H1 (cell line): Measurements from ENCODE around the gene ELMO1. TPM values are rescaled to one million over a fixed set of nuclear protein-coding genes. Genes with fewer than 3 reads are reported as not detected.
A peak's percentile ranks its signal among the peaks of the same experiment; 100 is the strongest.

Experiments
- CTCF ChIA-PET: fragments of 300-600 bp; sonication (Branson Sonifier 250); formaldehyde crosslinking; loops from one replicate; lab custom pipeline; 2021; ENCODE audit not compliant: partially characterized antibody; lab: Charles Lee
- POLR2A ChIA-PET: fragments of 300-600 bp; sonication (Branson Sonifier 250); formaldehyde crosslinking; loops from one replicate; lab custom pipeline; 2021; ENCODE audit warnings: inconsistent platforms; ENCODE audit not compliant: partially characterized antibody; lab: Charles Lee
- DNase-seq, 2 experiments: peaks; one replicate each; pipeline versions ENCODE4 v3.0.0 to v3.0.0-alpha.2; 2010 to 2022; ENCODE audit warnings: low spot score in 2 of 2, low read depth in 1 of 2, mixed read lengths in 1 of 2
- FAIRE-seq: peaks from 2 replicates; lab custom pipeline; 2011; peaks lifted over from hg19 to GRCh38; lab: Jason Lieb, UNC
- H2AFZ ChIP-seq: 2 replicates; pipeline ENCODE4 v1.8.1; 2012; ENCODE audit warnings: low read length, inconsistent platforms
- H2AK5ac ChIP-seq: 2 replicates; pipeline ENCODE4 v1.6.1; 2013; ENCODE audit warnings: low read depth, low read length
- H2BK120ac ChIP-seq: replicated peaks from 2 replicates; pipeline ENCODE3; 2013; ENCODE audit warnings: low read depth, low read length, inconsistent platforms
- H2BK12ac ChIP-seq: 2 replicates; pipeline ENCODE4 v1.6.1; 2013; ENCODE audit warnings: low read depth, low read length
- H2BK15ac ChIP-seq: 2 replicates; pipeline ENCODE4 v1.6.1; 2013; ENCODE audit warnings: low read length
- H2BK20ac ChIP-seq: 2 replicates; pipeline ENCODE4 v1.6.1; 2013; ENCODE audit warnings: low read length
- H2BK5ac ChIP-seq: 2 replicates; pipeline ENCODE4 v1.6.1; 2013; ENCODE audit warnings: low read depth, low read length
- H3K14ac ChIP-seq: 2 replicates; pipeline ENCODE4 v1.6.1; 2013; ENCODE audit warnings: inconsistent platforms; ENCODE audit not compliant: insufficient read length
- H3K18ac ChIP-seq: 2 replicates; pipeline ENCODE4 v1.6.1; 2013; ENCODE audit warnings: low read length; ENCODE audit errors: extremely low read depth
- H3K23ac ChIP-seq: 2 replicates; pipeline ENCODE4 v1.6.1; 2013; ENCODE audit warnings: inconsistent platforms; ENCODE audit not compliant: insufficient read length
- H3K23me2 ChIP-seq: 2 replicates; pipeline ENCODE4 v1.6.1; 2013; ENCODE audit warnings: low read depth, low read length
- H3K27ac ChIP-seq: 2 replicates; pipeline ENCODE4 v1.6.1; 2011; ENCODE audit warnings: low read depth, low read length, inconsistent platforms
- H3K27me3 ChIP-seq, 4 experiments: replicated peaks in 1 of 4; 1 replicate in 1 of 4; 2 replicates in 3 of 4; pipeline versions ENCODE4 v1.6.1 to v1.8.1; 2011 to 2013; ENCODE audit warnings: low read length in 3 of 4, mild to moderate bottlenecking in 3 of 4, inconsistent platforms in 2 of 4, mixed read lengths in 2 of 4, moderate library complexity in 1 of 4; ENCODE audit not compliant: control insufficient read depth in 3 of 4, insufficient read depth in 3 of 4; ENCODE audit errors: extremely low read depth in 1 of 4
- H3K36me3 ChIP-seq, 4 experiments: 2 replicates each; pipeline versions ENCODE4 v1.6.1 to v1.8.1; 2011 to 2013; ENCODE audit warnings: mild to moderate bottlenecking in 4 of 4, low read length in 3 of 4, moderate library complexity in 2 of 4, control low read depth in 1 of 4, inconsistent platforms in 1 of 4; ENCODE audit not compliant: insufficient read depth in 4 of 4, control insufficient read depth in 2 of 4
- H3K4ac ChIP-seq: replicated peaks from 2 replicates; pipeline ENCODE3; 2013; ENCODE audit warnings: low read length, low read depth, mixed read lengths, inconsistent platforms; ENCODE audit not compliant: insufficient read length
- H3K4me1 ChIP-seq, 4 experiments: replicated peaks in 1 of 4; 1 replicate in 1 of 4; 2 replicates in 3 of 4; pipeline versions ENCODE4 v1.6.1 to v1.8.1; 2011 to 2013; ENCODE audit warnings: low read length in 3 of 4, inconsistent platforms in 2 of 4, mixed read lengths in 1 of 4; ENCODE audit not compliant: insufficient read depth in 4 of 4, control insufficient read depth in 3 of 4
- H3K4me2 ChIP-seq, 2 experiments: 2 replicates each; pipeline versions ENCODE4 v1.6.1 to v1.8.1; 2011 to 2013; ENCODE audit warnings: low read depth in 2 of 2, low read length in 2 of 2, control low read depth in 1 of 2, inconsistent platforms in 1 of 2, mild to moderate bottlenecking in 1 of 2; ENCODE audit not compliant: insufficient read depth in 1 of 2
- H3K4me3 ChIP-seq, 4 experiments: fragments of 200-600, 300-600 bp in 1 of 4; sonication (generic), shearing (Covaris generic), sonication (Bioruptor Twin) in 1 of 4; 2 replicates each; pipeline versions ENCODE4 v1.5.1 to v1.8.1; 2011 to 2016; ENCODE audit warnings: low read length in 4 of 4, low read depth in 3 of 4, control low read depth in 2 of 4, inconsistent platforms in 2 of 4, mild to moderate bottlenecking in 2 of 4, mixed read lengths in 1 of 4, moderate library complexity in 1 of 4; ENCODE audit not compliant: insufficient read depth in 2 of 4; ENCODE audit errors: extremely low read depth in 1 of 4
- H3K56ac ChIP-seq: replicated peaks from 2 replicates; pipeline ENCODE3; 2013; ENCODE audit warnings: low read depth, mild to moderate bottlenecking, mixed read lengths, low read length, inconsistent platforms; ENCODE audit not compliant: insufficient read length
- H3K79me1 ChIP-seq: 2 replicates; pipeline ENCODE4 v1.6.1; 2013; ENCODE audit warnings: low read depth, low read length, control low read depth
- H3K79me2 ChIP-seq, 2 experiments: 2 replicates each; pipeline versions ENCODE4 v1.6.1 to v1.8.1; 2012 to 2013; ENCODE audit warnings: low read length in 2 of 2, mild to moderate bottlenecking in 2 of 2, inconsistent platforms in 1 of 2; ENCODE audit not compliant: insufficient read depth in 2 of 2, control insufficient read depth in 1 of 2
- H3K9ac ChIP-seq, 4 experiments: replicated peaks in 1 of 4; 1 replicate in 1 of 4; 2 replicates in 3 of 4; pipeline versions ENCODE4 v1.6.1 to v1.8.1; 2011 to 2013; ENCODE audit warnings: low read depth in 3 of 4, low read length in 3 of 4, control low read depth in 2 of 4, mild to moderate bottlenecking in 2 of 4, moderate library complexity in 2 of 4, inconsistent platforms in 1 of 4; ENCODE audit errors: extremely low read depth in 1 of 4
- H3K9me3 ChIP-seq, 2 experiments: 2 replicates each; pipeline versions ENCODE4 v1.6.1 to v1.8.1; 2012 to 2013; ENCODE audit warnings: mild to moderate bottlenecking in 2 of 2, moderate library complexity in 2 of 2, control low read depth in 1 of 2, inconsistent platforms in 1 of 2, low read depth in 1 of 2, low read length in 1 of 2, mixed read lengths in 1 of 2; ENCODE audit not compliant: insufficient read depth in 2 of 2
- H4K20me1 ChIP-seq, 2 experiments: replicated peaks in 1 of 2; 2 replicates each; pipeline versions ENCODE3 to v1.8.1; 2011 to 2013; ENCODE audit warnings: inconsistent platforms in 2 of 2, low read length in 2 of 2, mild to moderate bottlenecking in 1 of 2; ENCODE audit not compliant: insufficient read depth in 2 of 2, control insufficient read depth in 1 of 2
- H4K5ac ChIP-seq: 2 replicates; pipeline ENCODE4 v1.6.1; 2013; ENCODE audit warnings: low read length, low read depth, mixed read lengths, inconsistent platforms; ENCODE audit not compliant: insufficient read length
- H4K8ac ChIP-seq: 2 replicates; pipeline ENCODE4 v1.8.0; 2013; ENCODE audit warnings: mild to moderate bottlenecking, moderate library complexity, low read length, inconsistent platforms; ENCODE audit not compliant: insufficient read depth; ENCODE audit errors: extremely low read depth
- H4K91ac ChIP-seq: replicated peaks from 2 replicates; pipeline ENCODE3; 2013; ENCODE audit warnings: low read length, mixed read lengths, inconsistent platforms; ENCODE audit not compliant: insufficient read length
- MAFK ChIP-seq: IDR thresholded peaks from 2 replicates; pipeline ENCODE4 v1.6.1; 2012; ENCODE audit warnings: low read depth, mild to moderate bottlenecking, improper control_type of control experiment, low read length
- PHF8 ChIP-seq: fragments of 200-600 bp; sonication (generic); conservative IDR thresholded peaks from 2 replicates; pipeline ENCODE4 v1.7.1; 2012; ENCODE audit warnings: low read depth, mild to moderate bottlenecking, inconsistent platforms, low read length, moderate library complexity
- RBBP5 ChIP-seq: IDR thresholded peaks from 2 replicates; pipeline ENCODE4 v1.7.1; 2012; ENCODE audit warnings: low read depth, mild to moderate bottlenecking, inconsistent platforms, low read length, moderate library complexity, borderline replicate concordance
- RFX5 ChIP-seq: IDR thresholded peaks from 2 replicates; pipeline ENCODE4 v1.6.1; 2011; ENCODE audit warnings: low read depth, low read length, improper control_type of control experiment, borderline replicate concordance
- SAP30 ChIP-seq: fragments of 300-600 bp; sonication (generic); IDR thresholded peaks from 2 replicates; pipeline ENCODE4 v1.7.1; 2012; ENCODE audit warnings: low read length, moderate library complexity, mild to moderate bottlenecking, inconsistent platforms; ENCODE audit not compliant: insufficient read depth, insufficient replicate concordance
- SIX5 ChIP-seq: IDR thresholded peaks from 2 replicates; pipeline ENCODE4 v1.6.1; 2011; ENCODE audit warnings: mild to moderate bottlenecking, low read depth, low read length
- WGBS, 2 experiments: shearing (Covaris generic) in 1 of 2; methylation state at CpG; one replicate each; pipeline versions ENCODE4 v1.1.6 to v1.1.7; 2013 to 2015; ENCODE audit warnings: low lambda C conversion rate in 2 of 2, mixed read lengths in 2 of 2, inconsistent platforms in 1 of 2, low coverage in 1 of 2, missing lambda C conversion rate in 1 of 2; ENCODE audit not compliant: insufficient replicate concordance in 2 of 2, insufficient coverage in 1 of 2, insufficient read length in 1 of 2; ENCODE audit errors: extremely low coverage in 1 of 2, missing lambda C conversion rate in 1 of 2; 5-methylcytosine and 5-hydroxymethylcytosine counted together
- polyA plus RNA-seq, 7 experiments: library from polyadenylated mRNA; depleted of rRNA in 3 of 7; stranded (reverse) in 5 of 7; unstranded in 2 of 7; fragments of >200 nt in 5 of 7; fragments of 200-250 nt in 2 of 7; gene quantifications; 1 replicate in 5 of 7; 2 replicates in 1 of 7; 4 replicates in 1 of 7; pipeline versions ENCODE4 v1.2.1 to v1.2.3, GENCODE V29; 2011 to 2013; ENCODE audit warnings: missing spikeins in 2 of 7, mixed read lengths in 2 of 7
- total RNA-seq: library from RNA; stranded (reverse); fragmentation: NEBNext Ultra II Directional; extraction: Animal tissue kit (Norgen Biotek cat#: 25700); gene quantifications from 2 replicates; pipeline ENCODE4 v1.2.1, GENCODE V29; 2021

The ELMO1 gene
- total and polyA plus RNA-seq, 2 of the 8 experiments (the other 6 are each of a cell fraction or from before 2014, with no cell fraction given) = 18.4 to 21.0 TPM

DNA sequence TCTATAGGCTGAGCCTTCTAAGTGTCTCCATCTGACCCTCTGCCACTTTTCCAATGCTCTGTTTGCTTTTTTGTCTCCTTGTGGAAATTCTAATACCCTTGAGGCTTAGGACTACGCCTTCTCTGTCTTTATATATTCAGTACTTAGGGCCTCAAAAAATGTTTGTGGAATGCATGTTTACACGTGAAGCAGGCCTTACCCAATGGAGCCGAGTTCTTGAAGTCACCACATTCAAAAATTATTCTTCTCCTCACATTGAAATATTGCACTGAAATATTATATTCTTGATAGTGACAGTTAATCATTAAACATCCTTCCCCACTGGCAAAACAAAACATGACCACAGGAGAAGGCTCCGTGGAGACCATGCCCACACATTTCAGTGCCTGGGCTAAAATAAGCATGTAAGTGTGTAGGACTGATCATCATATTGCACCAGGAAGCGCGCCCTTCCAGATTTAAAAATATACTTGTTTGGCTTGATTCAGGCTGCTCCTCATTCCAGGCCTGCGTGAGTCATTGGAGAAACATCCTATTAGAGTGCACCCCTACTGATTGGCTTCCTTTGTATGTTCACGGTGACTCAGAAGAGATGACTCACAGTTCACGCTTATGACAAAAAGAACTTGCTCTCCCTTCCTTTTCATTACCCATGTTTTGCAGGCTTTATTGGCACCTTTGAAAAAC, 416.9 kb downstream of the ELMO1 start:
- no peak overlapping the region for H3K4ac ChIP-seq
- no peak overlapping the region for H3K9ac ChIP-seq
- no peak overlapping the region for H3K4me3 ChIP-seq
- H2AFZ ChIP-seq = no peak overlapping the region
- ChIA-PET POLR2A (no interaction called here), CTCF (interaction anchor here (0.9 to 1.2 kb wide), 2 partner anchors 21 to 44 kb away, joined by 3 to 5 read pairs; no protein-coding TSS in a partner anchor)
- no peaks in the 10 kb centered on the region for H3K9me3 ChIP-seq
- H2BK5ac ChIP-seq = peak overlapping the region; percentile 29
- H3K4me2 ChIP-seq = peak overlapping the region in 1 of 2 experiments; percentile 46; a peak in 2 of 4 replicates
- H3K79me1 ChIP-seq = no peaks in the 10 kb centered on the region
- H3K56ac ChIP-seq = no peak overlapping the region
- H3K4me1 ChIP-seq = peaks cover 0 to 18% (median 6%) of the 10 kb centered on the region in 4 experiments; a peak in 4 of 7 replicates
- H4K8ac ChIP-seq = no peak overlapping the region
- peak; percentile 57 for FAIRE-seq
- peak overlapping the region; percentile 44; the same call in 1 of the 2 replicates for H2AK5ac ChIP-seq
- no peaks in the 10 kb centered on the region for H4K20me1 ChIP-seq
- H2BK15ac ChIP-seq = no peak overlapping the region
- H4K5ac ChIP-seq = no peak overlapping the region
- peak overlapping the region; percentile 46 for H4K91ac ChIP-seq
- peak overlapping the region; percentile 61; the same call in 1 of the 2 replicates for H2BK12ac ChIP-seq
- peak overlapping the region; percentile 13; the same call in 1 of the 2 replicates for H3K27ac ChIP-seq
- no peaks in the 10 kb centered on the region for H3K36me3 ChIP-seq
- H2BK20ac ChIP-seq = no peak overlapping the region
- no peak overlapping the region for H3K23ac ChIP-seq
- peak in 1 of 2 experiments; percentile 54 for DNase-seq
- H3K14ac ChIP-seq = no peak overlapping the region
- no peaks in the 10 kb centered on the region for H3K79me2 ChIP-seq
- no peak overlapping the region for H2BK120ac ChIP-seq
- WGBS, 2 experiments = 59% methylated on average over 9 of the region's 9 CpGs; no CpG with 5 or more reads in 1 of the 2 experiments
- H3K18ac ChIP-seq = no peak overlapping the region
- H3K27me3 ChIP-seq = no peaks in the 10 kb centered on the region
- H3K23me2 ChIP-seq = no peaks in the 10 kb centered on the region
- peak; percentile 19; the same call in 1 of the 2 replicates for TF ChIP-seq MAFK
- TF ChIP-seq SAP30 = no peak
- no peak for TF ChIP-seq RFX5
- no peak for TF ChIP-seq RBBP5
- no peak for TF ChIP-seq PHF8
- TF ChIP-seq SIX5 = no peak
